Suppressor macrophage treated with lipopolysaccharide for 1 hour (primary cell): ENCODE results near the gene NUMBL.
"Not testable (repeated sequence)": the region's sequence is repeated elsewhere in the genome, so short reads cannot be mapped to it uniquely, and the experiment has no call there.

Experiments
- DNase-seq, 3 donors: peaks; one replicate each; pipeline ENCODE4 v3.0.0-alpha.2; 2020 to 2022

The NUMBL gene

DNA sequence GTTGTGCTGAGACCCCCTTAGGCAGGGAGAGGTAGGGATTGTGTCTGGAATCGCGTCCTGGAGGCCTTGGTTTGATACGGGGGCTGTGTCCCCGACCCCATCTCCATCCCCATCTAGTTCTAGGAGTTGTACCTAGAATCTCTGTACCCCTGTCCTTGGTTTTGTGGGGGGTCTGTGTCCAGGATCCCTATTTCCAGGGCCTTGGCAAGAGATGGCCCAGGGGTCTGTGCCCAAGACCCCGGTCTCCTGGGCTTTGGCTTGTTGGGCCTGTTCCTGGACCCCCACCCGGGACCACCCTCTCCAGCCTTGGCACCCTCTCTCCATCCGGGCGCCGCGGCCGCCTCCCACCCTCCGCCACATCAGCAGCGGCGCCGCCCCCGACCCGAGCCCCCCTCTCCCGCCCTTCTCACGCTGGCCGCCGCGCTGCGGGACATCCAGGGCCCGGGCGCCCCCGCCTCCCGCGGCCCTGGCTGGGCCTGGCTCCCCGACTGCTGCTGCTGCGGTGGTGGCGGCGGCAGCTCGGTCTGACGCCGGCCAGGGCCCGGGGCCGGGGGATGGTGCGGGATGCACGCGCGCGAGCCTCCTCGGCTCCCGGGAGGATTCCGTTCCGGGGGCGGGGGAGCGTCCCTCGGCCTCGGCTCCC is at the start of gene NUMBL:
Gene NUMBL (minus strand): TSS at position 602 of the 643 bp plus-strand sequence. CDS start 168 bp downstream, at position 434.
- no peak for DNase-seq

GRCh38 chr19:40739030-40739839 is 48.8 kb upstream of the NUMBL start:
- no peak for DNase-seq

GRCh38 chr19:40737102-40737644 is 46.7 kb upstream of the NUMBL start:
- DNase-seq = no peak

GRCh38 chr19:40736661-40737060 is 46.2 kb upstream of the NUMBL start:
- no peak for DNase-seq

DNA sequence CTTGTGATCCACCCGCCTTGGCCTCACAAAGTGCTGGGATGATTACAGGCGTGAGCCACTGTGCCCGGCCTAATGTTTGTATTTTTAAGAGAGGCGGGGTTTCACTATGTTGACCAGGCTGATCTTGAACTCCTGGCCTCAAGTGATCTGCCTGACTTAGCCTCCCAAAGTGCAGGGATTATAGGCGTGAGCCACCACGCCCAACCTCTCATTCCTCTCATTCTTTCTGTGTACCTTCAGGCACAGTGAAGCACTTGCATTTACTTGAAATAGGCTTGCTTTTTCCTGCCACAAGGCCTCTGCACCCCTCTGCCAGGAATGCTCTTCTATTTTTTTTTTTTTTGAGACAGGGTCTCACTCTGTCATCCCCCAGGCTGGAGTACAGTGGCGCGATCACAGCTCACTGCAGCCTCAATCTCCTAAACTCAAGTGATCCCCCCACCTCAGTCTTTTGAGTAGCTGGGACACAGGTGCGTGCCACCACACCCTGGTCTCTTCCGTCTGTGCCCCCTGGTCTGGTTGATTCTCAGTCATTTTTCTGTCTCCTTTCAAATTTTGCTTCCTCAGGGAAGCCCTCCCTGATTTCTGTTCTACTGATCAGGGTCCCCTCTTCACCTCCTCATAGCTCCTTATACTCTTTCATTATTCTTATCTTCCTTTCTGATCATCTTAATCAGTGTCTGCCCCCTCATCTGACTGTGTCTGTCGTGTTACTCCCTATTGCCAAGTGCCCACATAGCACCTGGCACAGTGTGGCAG is 44.7 kb upstream of the NUMBL start:
- no peak for DNase-seq

DNA sequence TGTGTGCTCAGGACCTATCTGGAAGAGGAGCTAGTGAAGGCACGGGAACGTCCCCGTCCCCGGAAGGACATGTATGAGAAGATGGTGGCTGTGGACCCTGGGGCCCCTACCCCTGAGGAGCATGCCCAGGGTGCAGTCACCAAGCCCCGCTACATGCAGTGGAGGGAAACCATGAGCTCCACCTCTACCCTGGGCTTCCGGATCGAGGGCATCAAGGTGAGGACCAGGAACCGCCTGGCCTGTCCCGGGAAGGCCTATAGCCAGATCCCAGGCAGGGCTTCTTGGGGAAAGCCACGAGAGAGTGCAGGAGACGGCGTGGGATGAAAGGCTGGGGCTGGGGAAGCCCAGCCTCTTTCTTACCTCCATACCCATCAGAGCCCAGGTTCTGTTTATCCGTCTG is 42.7 kb upstream of the NUMBL start:
- no peak for DNase-seq

DNA sequence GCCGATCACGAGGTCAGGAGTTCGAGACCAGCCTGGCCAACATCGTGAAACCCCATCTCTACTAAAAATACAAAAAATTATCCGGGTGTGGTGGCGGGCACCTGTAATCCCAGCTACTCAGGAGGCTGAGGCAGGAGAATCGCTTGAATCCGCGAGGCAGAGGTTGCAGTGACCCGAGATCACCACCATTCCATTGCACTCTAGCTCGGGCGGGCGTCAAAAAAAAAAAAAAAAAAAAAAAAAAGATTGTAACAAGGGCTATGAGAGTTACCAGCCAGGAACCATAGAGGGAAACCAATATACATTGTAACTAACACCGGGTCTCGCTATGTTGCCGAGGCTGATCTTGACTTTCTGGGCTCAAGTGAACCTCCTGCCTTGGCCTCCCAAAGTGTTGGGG is 41.9 kb upstream of the NUMBL start:
- DNase-seq = not testable (repeated sequence)

- DNase-seq = not testable (repeated sequence)
Observed at GRCh38 chr19:40730065-40730464, 39.6 kb upstream of the NUMBL start.

DNA sequence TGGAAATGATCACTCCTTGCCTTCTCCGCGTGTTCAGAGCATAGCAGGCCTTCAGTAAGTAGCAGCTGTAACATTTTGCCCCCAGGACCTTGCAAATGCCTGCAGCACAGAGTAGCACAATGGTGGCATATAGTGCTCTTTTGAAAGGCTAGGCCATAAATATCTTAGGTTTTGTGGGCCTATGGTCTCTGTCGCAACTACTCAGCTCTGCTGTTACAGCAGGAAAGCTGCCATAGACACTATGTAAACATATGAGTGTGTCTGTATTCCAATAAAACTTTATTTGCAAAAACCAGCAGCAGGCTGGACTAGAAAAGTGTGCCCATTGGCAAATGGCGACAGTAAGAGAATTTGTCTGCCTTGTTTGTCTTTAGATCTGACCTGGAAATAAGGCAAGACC is 35.8 kb upstream of the NUMBL start:
- DNase-seq = no peak

DNA sequence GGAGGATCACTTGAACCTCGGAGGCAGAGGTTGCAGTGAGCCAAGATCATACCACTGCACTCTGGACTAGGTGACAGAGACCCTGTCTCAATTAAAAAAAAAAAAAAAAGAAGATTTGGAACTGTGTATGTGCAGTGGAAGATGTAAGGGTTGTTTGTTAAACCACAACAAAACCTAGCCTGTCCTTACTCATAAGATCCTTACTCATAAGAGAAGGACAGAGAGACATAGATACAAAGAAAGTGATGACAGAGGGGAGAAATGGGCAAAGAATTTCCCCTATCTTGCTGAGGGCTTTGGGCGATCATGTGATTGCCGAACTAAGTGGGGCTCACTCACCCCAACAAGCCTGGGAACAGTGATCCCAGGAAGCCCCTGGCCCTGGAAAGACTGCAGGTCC is 34.4 kb upstream of the NUMBL start:
- no peak for DNase-seq

GRCh38 chr19:40724315-40724714 is 33.9 kb upstream of the NUMBL start:
- no peak for DNase-seq

DNA sequence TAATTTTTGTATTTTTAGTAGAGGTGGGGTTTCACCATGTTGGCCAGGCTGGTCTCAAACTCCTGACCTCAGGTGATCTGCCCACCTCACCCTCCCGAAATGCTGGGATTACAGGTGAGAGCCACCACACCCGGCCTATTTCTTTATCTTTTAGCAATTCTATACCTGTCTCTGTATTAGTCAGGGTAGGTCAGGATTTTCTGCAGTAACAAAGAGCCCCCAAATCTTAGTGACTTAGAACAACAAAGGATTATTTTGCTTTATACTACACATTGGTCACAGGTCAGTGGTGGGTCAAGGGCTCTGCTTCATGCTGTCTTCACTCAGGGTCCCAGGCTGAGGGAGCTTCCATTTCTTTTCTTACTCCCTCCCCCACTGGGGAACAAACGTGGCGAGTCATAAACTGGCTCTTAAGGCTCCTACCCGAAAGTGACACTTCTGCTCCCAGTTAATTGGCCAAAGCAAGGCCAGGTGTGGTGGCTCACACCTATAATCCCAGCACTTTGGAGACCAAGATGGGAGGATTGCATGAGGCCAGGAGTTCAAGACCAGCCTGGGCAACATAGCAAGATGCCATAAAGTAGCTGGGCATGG is 33.3 kb upstream of the NUMBL start:
- DNase-seq = no peak

GRCh38 chr19:40721936-40722661 is 31.6 kb upstream of the NUMBL start:
- peak in 1 of 3 donors; percentile 28 for DNase-seq

GRCh38 chr19:40721140-40721486 is 30.7 kb upstream of the NUMBL start:
- DNase-seq = no peak

DNA sequence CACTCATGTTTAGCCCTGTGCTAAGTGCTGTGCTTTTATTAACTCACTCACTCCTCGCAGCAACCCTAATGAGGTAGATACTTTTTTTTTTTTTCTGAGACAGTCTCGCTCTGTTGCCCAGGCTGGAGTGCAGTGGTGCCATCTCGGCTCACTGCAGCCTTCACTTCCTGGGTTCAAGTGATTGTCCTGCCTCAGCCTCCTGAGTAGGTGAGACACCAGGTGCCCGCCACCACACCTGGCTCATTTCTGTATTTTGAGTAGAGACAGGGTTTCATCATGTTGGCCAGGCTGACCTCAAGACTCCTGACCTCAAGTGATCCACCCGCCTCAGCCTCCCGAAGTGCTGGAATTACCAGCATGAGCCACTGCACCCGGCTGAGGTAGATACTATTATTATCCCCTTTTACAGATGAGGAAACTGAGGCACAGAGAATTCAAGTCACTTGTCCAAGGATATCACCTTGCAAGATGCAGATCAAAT is 29.0 kb upstream of the NUMBL start:
- no peak for DNase-seq

GRCh38 chr19:40718774-40719391 is 28.4 kb upstream of the NUMBL start:
- DNase-seq = no peak

- DNase-seq = no peak
Observed at GRCh38 chr19:40717880-40718773, 27.7 kb upstream of the NUMBL start.

DNA sequence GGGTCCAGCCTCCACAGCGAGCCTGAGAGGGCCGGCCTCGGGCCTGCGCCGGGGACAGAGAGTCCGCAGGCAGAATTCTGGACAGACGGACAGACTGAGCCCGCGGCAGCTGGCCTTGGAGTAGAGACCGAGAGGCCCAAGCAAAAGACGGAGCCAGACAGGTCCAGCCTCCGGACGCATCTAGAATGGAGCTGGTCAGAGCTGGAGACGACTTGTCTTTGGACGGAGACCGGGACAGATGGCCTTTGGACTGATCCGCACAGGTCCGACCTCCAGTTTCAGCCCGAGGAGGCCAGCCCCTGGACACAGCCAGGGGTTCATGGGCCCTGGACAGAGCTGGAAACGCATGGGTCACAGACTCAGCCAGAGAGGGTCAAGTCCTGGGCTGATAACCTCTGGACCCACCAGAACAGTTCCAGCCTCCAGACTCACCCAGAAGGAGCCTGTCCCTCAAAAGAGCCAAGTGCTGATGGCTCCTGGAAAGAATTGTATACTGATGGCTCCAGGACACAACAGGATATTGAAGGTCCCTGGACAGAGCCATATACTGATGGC is 27.0 kb upstream of the NUMBL start:
- no peak for DNase-seq

DNA sequence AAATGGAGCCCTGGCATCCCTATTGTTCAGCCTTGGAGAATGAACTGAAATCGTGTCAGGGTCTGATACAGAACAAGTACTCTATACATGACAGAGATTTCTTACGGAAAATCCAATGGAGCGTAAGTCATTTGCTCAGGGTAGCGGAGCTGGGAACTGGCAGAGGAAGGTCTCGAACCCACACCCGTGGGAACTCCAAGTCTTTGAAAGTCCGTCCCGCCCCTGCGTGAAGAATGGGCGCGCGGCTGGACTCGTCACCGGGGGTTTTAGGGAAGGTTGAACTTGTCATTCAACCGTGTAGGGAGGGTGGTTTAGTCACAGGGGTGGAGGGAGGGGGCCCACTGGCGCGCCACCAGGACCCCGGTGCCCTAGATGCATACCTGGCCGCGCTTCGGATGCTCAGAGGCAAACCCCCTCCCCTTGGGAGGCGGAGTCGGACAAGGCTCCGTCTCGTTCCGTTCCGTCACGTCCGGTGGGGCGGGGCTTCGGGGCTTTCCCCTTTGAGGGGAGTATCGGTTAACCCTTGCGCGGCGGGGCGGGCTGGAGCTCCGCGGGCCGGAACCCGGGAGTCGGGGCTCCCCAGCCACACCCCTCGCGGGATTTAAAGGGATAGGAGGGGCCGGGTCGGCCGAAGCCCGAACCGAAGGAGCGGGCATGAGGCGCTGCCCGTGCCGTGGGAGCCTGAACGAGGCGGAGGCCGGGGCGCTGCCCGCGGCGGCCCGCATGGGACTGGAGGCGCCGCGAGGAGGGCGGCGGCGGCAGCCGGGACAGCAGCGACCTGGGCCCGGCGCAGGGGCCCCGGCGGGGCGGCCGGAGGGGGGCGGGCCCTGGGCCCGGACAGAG is 26.3 kb upstream of the NUMBL start, which contains the start of the genes COQ8B and ITPKC:
Gene COQ8B (minus strand): TSS at position 405 of the 843 bp plus-strand sequence. CDS start 2,254 bp downstream, outside the sequence.
Gene ITPKC (plus strand): TSS at position 631 of the 843 bp plus-strand sequence. CDS start 24 bp downstream, at position 655.
- DNase-seq = peak; percentile 98 to 100 (median 99)
